Activated gamma-delta T cell treated with anti-CD3 and anti-CD28 coated beads, Interleukin-2, amount 50 U/mL, for 16 hours (primary cell): Measurements from ENCODE around the gene SRBD1.

Experiments
- DNase-seq: peaks from one replicate; pipeline ENCODE4 v3.0.0-alpha.2; 2020; ENCODE audit warnings: low read depth

Gene SRBD1

DNA sequence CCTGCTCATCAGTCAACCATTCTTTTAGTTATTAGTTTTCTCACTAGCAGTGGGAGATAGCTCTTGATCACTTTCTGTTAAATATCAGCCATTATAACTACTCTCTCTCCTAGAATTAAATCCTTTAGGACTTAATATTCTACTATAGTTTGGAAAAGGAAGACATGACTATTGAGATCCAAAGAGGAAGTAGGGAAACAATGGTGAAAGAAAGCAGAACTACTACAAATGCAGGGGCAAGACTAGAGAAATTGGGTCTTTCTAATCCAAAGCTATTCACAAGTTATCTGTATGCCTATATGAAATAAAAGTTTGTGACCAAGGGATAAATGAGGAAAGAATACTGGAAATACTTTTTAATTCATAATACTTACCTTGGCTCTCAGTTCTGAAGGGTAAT is 65.1 kb downstream of the SRBD1 start:
- no peak for DNase-seq

DNA sequence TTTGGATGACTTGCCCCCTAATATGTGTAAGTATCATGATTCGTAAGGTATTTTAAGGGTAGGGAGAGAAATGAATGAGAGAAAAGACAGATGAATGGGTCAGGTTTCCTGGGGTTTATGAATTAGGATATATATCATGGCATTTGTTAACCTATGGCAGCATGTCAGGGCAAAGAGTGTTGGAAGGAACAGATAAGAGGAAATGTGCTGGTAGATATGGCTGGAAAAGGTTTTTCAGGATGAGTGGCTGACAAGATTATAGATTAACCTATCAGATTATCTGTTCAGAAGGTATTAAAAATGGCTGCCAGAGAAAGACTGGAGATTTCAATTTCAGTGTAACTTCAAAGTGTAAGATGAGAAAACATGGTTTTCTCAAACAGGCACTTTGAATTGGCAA is 67.8 kb downstream of the SRBD1 start:
- no peak for DNase-seq

DNA sequence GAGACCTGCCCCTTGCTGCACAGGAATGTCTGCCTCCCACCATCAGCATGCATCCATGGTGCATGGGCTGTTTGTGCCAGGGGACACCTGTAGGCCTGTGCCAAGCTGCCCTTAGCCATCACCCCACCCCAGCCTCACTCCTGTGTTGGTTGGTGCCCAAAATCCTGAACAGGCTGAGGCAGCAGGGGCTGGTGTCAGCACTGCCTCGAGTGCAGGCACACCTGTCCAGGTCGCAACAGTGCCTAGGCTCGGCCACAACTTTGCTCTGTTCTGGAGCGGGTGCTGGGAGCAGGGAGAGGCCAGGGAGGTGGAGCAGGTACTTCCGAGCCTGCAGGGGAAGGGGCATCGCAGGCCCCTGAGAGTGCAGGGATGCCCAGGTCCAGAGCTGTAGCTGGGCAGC is 69.1 kb downstream of the SRBD1 start:
- DNase-seq, result no peak

DNA sequence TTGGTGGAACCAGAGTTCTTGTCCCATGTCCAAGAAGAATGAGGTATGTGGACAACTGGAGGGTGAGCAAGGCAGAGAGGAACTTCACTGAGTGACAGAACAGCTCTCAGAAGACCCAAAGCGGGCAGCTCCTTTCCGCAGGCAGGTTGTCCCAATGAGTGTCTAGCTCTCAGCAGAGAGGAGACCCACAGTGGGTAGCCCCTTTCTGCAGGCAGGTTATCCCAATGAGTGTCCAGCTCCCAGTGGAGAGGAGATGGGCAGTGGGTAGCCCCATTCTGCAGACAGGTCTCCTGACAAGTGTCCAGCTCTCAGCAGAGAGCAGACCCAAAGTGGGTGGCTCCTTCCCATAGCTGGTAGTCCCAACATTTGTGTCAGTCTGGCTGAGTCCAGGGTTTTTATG is 69.6 kb downstream of the SRBD1 start:
- no peak for DNase-seq

DNA sequence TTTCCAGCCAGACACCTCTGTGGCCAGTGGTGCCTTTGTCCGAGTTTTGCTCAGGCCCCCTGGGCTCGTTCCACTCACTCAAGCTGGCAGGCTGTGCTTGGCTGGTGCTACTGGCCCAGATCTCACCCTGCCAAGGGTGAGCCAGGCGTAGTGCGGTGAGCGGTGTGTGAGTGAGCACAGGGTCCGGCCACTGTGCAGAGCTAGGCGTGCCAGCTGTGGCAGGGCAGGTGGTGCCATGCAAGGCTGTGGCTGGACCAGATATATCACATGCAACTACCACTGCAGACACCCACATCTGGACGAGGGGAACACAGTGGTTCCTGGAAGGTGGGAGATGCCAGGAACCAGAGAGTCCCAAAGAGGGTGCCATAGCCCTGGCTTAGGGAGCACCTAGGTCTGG is 70.1 kb downstream of the SRBD1 start:
- DNase-seq, result no peak

DNA sequence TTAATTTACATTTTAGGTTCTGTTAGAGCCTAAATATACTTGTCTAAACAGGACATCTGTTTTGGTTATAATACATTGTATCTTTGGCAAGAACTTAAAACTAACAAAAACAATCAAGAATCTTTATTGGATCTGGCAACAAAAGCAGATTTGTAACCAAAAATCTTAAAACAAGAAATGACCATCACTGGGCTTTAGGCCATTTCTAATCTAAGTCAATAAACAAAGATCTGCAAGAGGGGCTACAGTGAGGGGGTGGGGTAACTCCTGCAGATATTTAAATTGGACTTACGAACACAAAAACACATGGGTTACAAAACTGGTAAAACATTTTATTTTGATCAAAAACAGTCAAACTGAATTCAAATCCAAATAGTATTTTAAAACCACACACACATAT is 77.3 kb downstream of the SRBD1 start:
- no peak for DNase-seq

DNA sequence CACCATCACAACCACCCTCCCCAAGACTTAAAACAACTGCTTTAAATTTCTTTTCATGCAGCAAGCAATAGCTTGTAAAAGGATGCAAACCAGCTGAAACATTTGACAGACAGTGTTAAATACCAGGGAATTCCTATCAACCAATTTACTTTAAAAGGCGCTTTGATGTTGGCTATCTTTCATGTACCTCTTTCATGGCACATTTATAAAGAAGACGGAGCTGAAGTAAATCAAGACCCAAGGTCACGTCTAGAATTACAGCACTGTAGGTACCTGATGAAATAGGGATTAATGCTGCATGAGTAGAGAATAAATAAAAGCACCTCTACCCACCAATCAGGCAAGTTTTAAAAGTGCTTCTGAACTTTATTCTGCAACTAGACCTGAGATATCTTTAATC is 78.9 kb downstream of the SRBD1 start:
- DNase-seq, result no peak

DNA sequence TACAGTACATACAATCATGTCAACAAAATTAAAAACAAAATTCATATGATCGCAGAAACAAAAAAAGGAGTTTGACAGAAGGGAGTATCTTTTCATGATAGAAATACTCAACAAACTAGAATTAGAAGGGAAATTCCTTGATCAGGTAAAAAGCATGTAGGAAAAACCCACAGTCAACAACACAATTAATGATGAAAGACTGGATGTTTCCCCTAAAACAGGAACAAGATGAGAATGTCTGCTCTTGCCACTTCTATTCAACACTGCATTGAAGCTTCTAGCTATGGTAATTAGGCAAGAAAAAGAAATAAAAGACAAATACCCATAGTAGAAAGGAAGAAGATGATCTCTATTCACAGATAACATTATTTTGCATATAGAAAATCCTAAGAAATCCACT is 87.1 kb downstream of the SRBD1 start:
- no peak for DNase-seq

DNA sequence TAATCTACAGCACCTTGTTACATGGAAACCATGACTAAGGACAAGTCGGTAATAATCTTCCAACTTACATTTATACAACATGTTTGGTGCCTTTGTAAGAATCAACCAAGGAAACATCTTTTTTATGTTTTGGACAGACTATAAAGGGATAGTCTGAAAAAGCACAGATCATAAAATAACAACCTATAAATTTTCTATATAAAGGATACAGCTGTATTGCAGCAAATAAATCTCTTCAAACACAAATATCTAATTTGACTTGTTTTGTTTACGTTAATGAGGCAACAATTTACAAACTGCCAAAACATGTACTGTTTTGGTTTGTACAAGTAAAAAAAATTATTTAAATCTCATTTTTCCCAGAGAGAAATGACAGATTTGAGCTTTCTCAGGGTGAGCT is 92.5 kb downstream of the SRBD1 start:
- DNase-seq, result no peak

DNA sequence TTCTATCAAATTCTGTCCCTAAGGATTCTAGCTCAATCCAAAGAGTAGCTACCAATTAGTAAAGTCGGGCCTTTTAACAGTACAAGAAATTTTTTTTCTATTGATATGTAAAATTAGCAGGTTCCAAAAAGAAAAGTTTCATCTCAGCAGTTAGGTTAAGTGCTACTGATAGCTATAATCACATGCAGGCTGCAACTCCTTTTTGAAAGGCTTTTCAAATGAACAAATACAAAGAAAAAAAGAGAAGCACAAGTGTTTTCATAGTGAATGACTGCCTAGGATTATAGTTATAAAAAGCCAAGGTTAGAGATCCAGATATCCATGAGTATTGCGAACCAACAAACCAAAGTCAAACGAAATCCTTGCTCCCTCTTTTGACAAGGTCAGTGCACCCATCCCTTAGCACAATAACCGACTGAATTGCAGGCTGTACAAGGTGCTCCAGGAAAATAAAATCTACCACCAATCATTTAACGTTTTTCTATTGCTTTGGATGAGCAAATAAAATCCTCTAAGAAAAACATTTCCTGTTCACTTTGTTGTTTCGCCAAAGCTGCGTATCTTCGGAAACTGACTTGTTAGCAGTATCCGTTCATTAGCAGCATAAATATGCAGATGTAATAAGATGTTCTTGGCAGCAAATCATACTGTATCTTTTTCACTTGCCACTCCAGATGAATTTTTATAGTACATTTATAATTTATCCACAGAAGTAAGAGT is 100.2 kb downstream of the SRBD1 start:
- DNase-seq, result no peak

DNA sequence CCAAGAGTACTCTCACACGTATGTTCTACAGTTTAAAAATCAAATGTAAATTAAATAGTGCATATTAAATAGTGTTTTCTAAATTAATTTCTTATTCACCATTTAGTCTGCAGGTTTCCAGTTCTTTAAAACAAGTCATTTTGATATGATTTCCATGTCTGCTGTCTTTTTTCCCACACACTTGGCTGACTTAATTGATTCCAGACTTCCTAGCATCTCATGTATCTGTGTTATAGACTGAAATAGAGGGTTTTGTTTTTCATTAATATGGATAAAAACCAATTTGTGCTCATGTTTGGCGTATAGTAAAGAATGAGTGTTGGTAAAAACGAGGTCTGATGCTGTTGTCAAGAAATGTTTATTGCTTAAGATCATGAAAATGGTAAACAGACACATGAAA is 104.3 kb downstream of the SRBD1 start:
- no peak for DNase-seq

DNA sequence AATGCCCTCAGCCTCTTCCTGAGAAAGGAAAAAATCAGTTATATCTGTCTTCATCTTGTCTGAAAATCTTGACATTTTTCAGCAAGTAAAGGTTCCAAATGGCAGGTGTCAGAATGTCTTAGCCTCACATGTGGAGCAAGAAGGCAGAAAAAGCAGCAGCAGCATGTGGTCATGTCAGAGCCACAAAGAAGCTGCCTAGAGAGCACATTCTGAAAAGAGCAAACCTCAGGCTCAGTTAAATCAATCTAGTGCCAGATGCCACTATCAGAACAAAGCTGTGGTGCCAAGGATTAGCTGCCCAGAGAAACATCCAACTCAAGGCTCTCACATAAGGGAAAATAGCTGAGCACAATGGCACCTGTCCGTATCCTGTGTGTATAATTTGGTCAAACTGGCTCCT is 105.9 kb downstream of the SRBD1 start:
- DNase-seq, result no peak

DNA sequence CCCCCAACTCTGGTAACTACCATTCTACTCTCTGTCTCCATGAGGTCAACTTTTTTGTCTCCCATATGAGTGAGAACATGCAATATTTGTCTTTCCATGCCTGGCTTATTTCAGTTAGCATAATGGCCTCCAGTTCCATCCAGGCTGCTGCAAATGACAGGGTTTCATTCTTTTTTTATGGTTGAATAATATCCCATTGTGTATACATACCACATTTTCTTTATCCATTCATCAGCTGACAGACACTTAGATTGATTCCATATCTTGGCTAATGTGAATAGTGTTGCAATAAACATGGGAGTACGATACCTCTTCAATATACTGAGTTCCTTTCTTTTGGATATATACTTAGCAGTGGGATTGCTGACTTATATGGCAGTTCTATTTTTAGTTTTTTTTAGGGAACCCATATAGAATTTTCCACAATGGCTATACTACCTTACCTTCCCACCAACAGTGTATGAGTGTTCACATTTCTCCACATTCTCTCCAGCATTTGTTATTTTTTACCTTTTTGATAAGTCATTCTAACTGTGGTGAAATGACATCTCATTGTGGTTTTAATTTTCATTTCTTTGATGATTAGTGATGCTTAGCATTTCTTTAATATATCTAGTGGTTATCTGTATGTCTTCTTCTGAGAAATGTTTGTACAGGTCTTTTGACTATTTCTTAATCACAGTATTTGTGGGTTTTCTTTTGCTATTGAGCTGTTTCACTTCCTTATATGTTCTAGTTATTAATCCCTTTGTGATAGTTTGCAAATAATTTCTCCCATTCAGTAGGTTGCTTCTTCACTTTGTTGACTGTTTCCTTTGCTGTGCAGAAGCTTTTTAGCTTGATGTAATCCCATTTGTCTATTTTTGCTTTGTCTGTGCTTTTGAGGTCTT is 112.2 kb downstream of the SRBD1 start:
- DNase-seq, result no peak

DNA sequence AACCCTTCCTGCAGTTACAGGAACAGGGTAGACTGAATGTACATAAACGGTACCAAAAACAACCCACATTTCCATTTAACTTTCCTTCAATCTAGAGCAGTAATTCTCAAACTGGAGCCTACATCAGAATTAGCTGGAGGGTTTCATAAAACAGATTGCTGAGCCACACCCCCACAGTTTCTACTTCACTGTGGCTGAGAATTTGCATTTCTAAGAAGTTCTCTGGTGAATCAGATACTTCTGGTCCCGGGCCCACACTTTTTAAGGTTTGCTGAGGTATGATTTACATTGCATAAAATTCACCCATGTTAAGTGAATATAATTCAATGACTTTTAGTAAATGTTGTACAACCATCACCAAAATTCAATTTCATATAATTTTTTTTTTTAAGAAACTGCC is 113.7 kb downstream of the SRBD1 start:
- no peak for DNase-seq

DNA sequence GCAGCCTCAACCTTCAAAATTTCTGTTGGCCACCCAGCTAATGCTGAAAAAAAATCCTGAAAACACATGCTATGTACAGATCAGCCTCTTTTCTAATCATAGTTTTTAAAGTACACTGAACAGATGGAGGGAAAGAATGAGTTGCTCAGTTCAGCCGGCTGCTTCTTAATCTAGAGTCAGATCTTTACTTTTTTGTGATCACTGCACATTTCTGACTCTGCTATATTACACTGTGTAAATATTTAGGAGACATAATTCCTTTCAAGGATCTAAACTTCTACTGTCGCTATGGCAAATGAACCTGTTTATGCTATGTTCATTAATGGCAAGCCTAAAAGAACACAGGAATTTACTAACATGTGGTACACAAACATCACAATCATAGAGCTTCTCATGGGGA is 114.2 kb downstream of the SRBD1 start:
- no peak for DNase-seq

DNA sequence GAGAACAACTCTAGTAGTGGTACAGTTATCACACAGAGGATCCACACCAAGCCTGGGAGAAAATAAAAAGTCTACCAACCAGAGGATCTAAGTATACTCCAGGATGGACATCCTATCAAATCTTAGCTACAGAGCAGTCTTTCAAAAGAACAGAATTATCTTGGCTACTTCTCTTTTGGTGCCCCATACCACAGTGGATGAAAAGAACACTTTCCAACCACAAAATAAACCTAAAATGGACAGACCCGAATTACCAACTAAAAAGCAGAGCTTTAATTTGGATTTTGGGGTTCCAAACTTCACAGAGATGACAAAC is 116.1 kb downstream of the SRBD1 start:
- DNase-seq, result no peak

DNA sequence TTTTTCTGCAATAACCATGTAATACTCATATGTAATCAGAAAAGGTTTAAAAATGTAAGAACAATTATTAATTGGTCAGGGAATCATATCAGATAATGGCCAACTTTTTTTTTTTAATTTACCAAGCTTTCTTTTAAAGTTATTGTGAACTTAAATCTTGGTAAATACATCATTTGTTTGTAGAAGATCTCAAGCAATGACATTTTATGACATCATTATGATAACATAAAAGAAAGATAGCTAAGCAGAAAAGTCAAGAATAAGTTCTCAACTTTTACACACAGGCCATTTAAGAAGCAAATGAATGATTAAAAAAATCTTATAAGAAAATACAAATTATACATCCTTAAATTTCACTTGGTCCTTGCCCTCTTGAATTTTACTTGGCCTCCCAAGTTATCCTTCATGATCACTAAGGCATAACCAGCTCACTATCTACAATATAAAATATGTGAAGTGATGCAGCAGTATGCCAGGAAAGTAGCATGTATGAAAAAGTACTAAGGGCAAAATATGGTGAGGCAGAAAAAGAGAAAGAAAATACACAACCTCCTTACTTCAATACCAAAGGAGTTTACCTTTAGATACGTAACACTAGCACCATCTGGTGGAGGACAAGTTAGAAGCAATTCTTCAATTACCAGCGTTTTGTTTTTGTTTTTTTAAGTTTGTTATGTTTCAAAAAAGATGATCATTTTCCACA is 116.6 kb downstream of the SRBD1 start:
- DNase-seq, result no peak

DNA sequence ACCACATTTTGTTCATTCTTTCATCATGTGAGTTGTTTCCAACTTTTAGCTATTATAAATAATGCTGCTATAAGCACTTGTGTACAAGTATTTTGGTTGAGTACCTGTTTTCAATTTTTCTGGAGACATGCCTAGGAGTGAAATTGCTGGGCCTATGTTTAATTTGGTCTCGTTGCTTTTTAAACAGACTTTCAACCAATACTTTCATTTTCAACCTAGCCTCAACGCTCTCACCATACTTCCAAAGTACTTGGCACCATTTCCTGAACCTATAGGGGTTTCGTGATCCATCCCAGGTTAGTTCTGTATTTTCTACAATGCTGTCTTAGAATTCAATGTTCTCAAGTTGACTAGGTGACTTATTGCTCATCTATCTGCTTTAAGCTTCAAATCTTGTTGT is 126.1 kb downstream of the SRBD1 start:
- DNase-seq, result no peak

DNA sequence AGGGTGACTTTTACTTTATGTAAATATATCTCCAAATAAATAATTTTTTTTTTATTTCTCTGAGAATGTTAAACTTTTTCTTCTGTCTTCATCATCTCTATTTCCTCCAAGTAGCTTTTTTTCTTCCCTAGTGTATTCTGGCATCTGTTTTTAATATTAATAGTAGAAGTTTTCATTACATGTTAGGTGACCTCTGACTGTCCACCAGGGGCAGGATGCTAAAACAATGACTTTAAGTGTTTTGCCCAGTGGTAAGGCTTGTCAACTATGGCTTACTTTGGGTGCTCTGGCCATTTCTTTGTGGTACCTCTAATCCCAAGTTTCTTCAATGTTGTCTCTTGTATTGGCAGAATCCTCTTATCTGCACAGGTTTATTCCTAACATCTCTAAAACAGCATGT is 127.1 kb downstream of the SRBD1 start:
- DNase-seq, result no peak

DNA sequence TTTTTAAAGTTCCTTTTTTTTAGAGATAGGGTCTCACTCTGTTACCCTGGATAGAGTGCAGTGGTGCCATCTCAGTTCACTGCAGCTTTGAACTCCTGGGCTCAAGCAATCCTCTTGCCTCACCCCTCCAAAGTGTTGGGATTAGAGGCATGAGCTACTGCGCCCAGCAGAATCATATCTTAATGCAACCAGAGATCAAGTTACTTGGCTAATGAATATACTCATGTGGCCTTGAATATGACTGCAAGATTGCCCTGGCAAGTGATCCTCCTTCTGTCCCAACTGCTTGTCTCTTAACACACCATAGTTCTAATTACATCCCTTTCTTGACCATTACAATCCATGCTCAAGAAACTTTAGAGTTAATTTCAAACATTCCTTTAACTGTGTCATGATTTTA is 133.5 kb downstream of the SRBD1 start:
- DNase-seq, result no peak

DNA sequence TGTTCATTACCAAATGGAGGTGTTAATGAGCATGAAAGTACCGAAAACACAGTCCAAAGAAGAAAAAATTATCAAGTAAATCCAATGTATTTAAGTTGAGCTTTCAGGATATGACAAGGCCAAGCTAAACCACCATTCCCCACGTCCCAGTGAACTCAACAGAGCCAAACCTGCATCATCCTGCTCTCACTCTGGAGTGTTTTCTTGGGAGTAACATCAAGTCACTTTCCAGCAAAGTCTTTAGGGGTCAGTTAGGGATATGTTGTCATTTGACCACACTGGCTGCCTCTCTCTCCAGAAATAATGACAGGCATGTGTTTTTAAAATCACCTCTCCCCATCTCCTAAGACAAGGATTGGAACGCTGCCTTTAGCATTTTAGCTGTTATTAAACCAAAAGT is 140.5 kb downstream of the SRBD1 start:
- DNase-seq, result no peak

DNA sequence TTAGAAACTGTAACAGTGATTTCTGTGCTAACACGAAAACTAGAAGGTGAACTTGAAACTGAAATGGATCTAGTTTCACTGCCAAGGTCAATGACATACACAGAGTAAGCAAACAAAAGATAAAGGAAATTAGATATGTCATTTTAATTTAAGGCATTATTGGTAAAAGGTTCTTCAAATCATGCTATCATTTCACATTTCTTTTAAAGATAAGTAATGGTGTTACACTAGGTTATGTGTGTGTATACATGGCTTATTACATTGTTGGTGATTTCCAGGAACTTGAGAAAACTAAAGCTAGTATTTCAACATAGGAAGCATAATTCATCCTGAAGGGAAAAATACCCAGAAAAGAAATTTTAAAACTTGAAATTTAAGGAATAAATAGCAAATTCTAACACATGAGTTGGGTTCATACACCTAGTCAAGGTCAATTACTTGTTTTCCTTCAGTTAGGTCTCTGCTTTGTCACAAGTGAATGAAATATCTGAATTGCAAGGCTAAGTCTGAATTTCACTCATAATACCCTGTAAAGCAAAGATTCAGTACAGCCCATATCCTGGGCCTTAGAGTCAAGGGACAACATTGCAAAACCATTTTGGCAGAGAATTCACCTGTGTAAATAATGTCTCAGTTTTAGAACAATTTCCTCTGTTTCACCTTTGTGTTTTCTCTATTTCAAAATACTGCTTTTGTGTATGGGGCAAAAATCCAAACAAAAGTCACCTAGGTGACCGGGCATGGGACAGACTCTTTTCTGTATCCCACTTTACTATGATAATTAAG is 141.6 kb downstream of the SRBD1 start:
- no peak for DNase-seq
